Midbrain (tissue), 1 donor: ENCODE data around the gene SZRD1.

Source experiments
- DNase-seq: peaks from one replicate; lab custom pipeline; 2025; lab: John Stamatoyannopoulos, UW

SZRD1 gene

GRCh38 chr1:16397120-16397519 is 30.1 kb downstream of the SZRD1 start:
- no peak for DNase-seq

GRCh38 chr1:16398371-16398953 is 31.4 kb downstream of the SZRD1 start:
- DNase-seq = no peak

GRCh38 chr1:16402742-16403141 is 35.7 kb downstream of the SZRD1 start:
- no peak for DNase-seq

- no peak for DNase-seq
These were observed 38.4 kb downstream of the SZRD1 start for GRCh38 chr1:16405441-16405840.

- no peak for DNase-seq
These were observed 39.8 kb downstream of the SZRD1 start for GRCh38 chr1:16406868-16407267.

GRCh38 chr1:16409536-16410152 is 42.6 kb downstream of the SZRD1 start:
- DNase-seq = no peak

- DNase-seq = no peak
These were observed 43.8 kb downstream of the SZRD1 start for GRCh38 chr1:16410803-16411202.

- DNase-seq = no peak
These were observed 46.1 kb downstream of the SZRD1 start for GRCh38 chr1:16413191-16413590.

- DNase-seq = no peak
These were observed 51.9 kb downstream of the SZRD1 start for GRCh38 chr1:16418823-16419425.

GRCh38 chr1:16420424-16421118 is 53.5 kb downstream of the SZRD1 start:
- DNase-seq = no peak

GRCh38 chr1:16421201-16421600 is 54.2 kb downstream of the SZRD1 start:
- no peak for DNase-seq

GRCh38 chr1:16422041-16422440 is 55.0 kb downstream of the SZRD1 start:
- DNase-seq = no peak

GRCh38 chr1:16425125-16426025 is 58.3 kb downstream of the SZRD1 start:
- no peak for DNase-seq

- no peak for DNase-seq
These were observed 63.6 kb downstream of the SZRD1 start for GRCh38 chr1:16430606-16431005.

GRCh38 chr1:16433030-16433429 is 66.0 kb downstream of the SZRD1 start:
- no peak for DNase-seq

- DNase-seq = no peak
These were observed 67.0 kb downstream of the SZRD1 start for GRCh38 chr1:16434007-16434406.

GRCh38 chr1:16434501-16434900 is 67.5 kb downstream of the SZRD1 start:
- DNase-seq = no peak

GRCh38 chr1:16436946-16437474 is 70.0 kb downstream of the SZRD1 start, which contains the start of gene SPATA21:
Gene SPATA21, minus strand, starts transcription at chr1:16437424. Its CDS starts 6,053 bp downstream, at chr1:16431371.
- DNase-seq = no peak

GRCh38 chr1:16438516-16438915 is 71.5 kb downstream of the SZRD1 start:
- DNase-seq = no peak

GRCh38 chr1:16438924-16439323 is 71.9 kb downstream of the SZRD1 start:
- no peak for DNase-seq

GRCh38 chr1:16440131-16440469 is 73.1 kb downstream of the SZRD1 start:
- no peak for DNase-seq
